ENCODE results near the gene MYH1. TPM values are rescaled to one million over a fixed set of nuclear protein-coding genes. Genes with fewer than 3 reads are reported as not detected.

Gene MYH1
- total and polyA plus RNA-seq, 2 of the 13 experiments (the other 11 are each of a cell fraction or from before 2014, with no cell fraction given) = 0.01 TPM; not detected in 1

GRCh38 chr17:10447026-10447931 lies 71.1 kb downstream of the MYH1 start (continued):
- TF ChIP-seq CREB1 (IDR thresholded peaks at IDR 0.05) = no peak
- TF ChIP-seq CREB1 (CRISPR knock-in tag; IDR thresholded peaks at IDR 0.05) = peak; percentile 79; the same call in 1 of the 2 replicates
- TF ChIP-seq THAP11 (CRISPR knock-in tag; IDR thresholded peaks at IDR 0.05) = 0 out of 2 replicates have a peak, but pooled peaks have one; percentile 24
- peak; percentile 52 for TF ChIP-seq TEAD3 (CRISPR knock-in tag; optimal IDR thresholded peaks at IDR 0.05; ENCODE audit: borderline replicate concordance)
- no peak; the same call in 1 of the 2 replicates for TF ChIP-seq SNAPC5 (CRISPR knock-in tag; IDR thresholded peaks at IDR 0.05; ENCODE audit: borderline replicate concordance)
- no peak for TF ChIP-seq CERS6 (CRISPR knock-in tag; IDR thresholded peaks at IDR 0.05)
- TF ChIP-seq ARID5B (CRISPR knock-in tag; IDR thresholded peaks at IDR 0.05) = peak; percentile 92
- no peak for TF ChIP-seq ZBTB39 (CRISPR knock-in tag; IDR thresholded peaks at IDR 0.05)
- no peak for TF ChIP-seq FOXP1 (IDR thresholded peaks at IDR 0.05)
- peak; percentile 76 for TF ChIP-seq FOXP1 (CRISPR knock-in tag; IDR thresholded peaks at IDR 0.05)
- TF ChIP-seq PRPF4 (IDR thresholded peaks at IDR 0.05; ENCODE audit: low read depth, low read length, poor library complexity, severe bottlenecking) = no peak
- 0 out of 2 replicates have a peak, but pooled peaks have one; percentile 28 for TF ChIP-seq ZNF614 (CRISPR knock-in tag; IDR thresholded peaks at IDR 0.05; ENCODE audit: borderline replicate concordance)
- peak; percentile 65 for TF ChIP-seq PHF21A (CRISPR knock-in tag; IDR thresholded peaks at IDR 0.05)
- peak; percentile 47; the same call in 1 of the 2 replicates for TF ChIP-seq ZNF644 (CRISPR knock-in tag; IDR thresholded peaks at IDR 0.05; ENCODE audit: low read depth)
- peak; percentile 67; the same call in 1 of the 2 replicates for TF ChIP-seq CREM (IDR thresholded peaks at IDR 0.05)
- TF ChIP-seq CREM (CRISPR knock-in tag; IDR thresholded peaks at IDR 0.05) = no peak
- no peak for TF ChIP-seq SYNCRIP (IDR thresholded peaks at IDR 0.05; ENCODE audit: insufficient read depth, low read depth, low read length)
- TF ChIP-seq ZNF331 (CRISPR knock-in tag; IDR thresholded peaks at IDR 0.05) = peak; percentile 66; the same call in 1 of the 2 replicates
- TF ChIP-seq HNF4G (IDR thresholded peaks at IDR 0.05; ENCODE audit: borderline replicate concordance, low read depth, low read length) = peak; percentile 35; the same call in 1 of the 2 replicates
- TF ChIP-seq HNF4G (CRISPR knock-in tag; IDR thresholded peaks at IDR 0.05; ENCODE audit: borderline replicate concordance, low read depth) = no peak
- TF ChIP-seq HCFC1 (IDR thresholded peaks at IDR 0.05; ENCODE audit: low read depth, low read length) = no peak
- peak; percentile 61; the same call in 1 of the 2 replicates for TF ChIP-seq SALL1 (CRISPR knock-in tag; IDR thresholded peaks at IDR 0.05)
- peak; percentile 64; the same call in 1 of the 2 replicates for TF ChIP-seq EHMT2 (IDR thresholded peaks at IDR 0.05; ENCODE audit: borderline replicate concordance, low read depth, low read length)
- TF ChIP-seq ETV5 (CRISPR knock-in tag; IDR thresholded peaks at IDR 0.05; ENCODE audit: borderline replicate concordance) = peak; percentile 81
- peak; percentile 72 for TF ChIP-seq RFX3 (CRISPR knock-in tag; IDR thresholded peaks at IDR 0.05)
